HG03039 (cell line): ENCODE results near the gene RBBP9.
"Not testable (repeated sequence)": the region's sequence is repeated elsewhere in the genome, so short reads cannot be mapped to it uniquely, and the experiment has no call there.

ENCODE experiments used
- ATAC-seq: cut with Tn5 transposase; IDR thresholded peaks from one replicate; pipeline ENCODE4 v1.9.1; 2021; ENCODE audit warnings: mild to moderate bottlenecking, moderate library complexity; ENCODE audit not compliant: unreplicated experiment

RBBP9 gene

DNA sequence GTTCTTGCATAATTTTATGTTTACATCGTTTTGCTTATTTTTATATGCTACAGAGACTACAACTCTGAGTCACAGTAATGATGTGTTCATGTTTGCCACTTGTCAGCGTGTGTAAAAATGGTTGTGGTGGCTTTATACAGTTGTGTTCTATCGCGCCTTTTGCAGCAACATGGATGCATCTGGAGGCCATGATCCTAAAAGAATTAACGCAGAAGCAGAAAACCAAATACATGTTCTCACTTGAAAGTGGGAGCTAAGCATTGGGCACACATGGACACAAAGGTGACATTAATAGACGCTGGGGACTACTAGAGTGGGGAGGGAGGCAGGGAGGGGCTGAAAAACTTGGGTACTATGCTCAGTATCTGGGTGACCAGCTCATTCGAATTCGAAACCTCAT, 9.7 kb upstream of the RBBP9 start:
- no peak for ATAC-seq

DNA sequence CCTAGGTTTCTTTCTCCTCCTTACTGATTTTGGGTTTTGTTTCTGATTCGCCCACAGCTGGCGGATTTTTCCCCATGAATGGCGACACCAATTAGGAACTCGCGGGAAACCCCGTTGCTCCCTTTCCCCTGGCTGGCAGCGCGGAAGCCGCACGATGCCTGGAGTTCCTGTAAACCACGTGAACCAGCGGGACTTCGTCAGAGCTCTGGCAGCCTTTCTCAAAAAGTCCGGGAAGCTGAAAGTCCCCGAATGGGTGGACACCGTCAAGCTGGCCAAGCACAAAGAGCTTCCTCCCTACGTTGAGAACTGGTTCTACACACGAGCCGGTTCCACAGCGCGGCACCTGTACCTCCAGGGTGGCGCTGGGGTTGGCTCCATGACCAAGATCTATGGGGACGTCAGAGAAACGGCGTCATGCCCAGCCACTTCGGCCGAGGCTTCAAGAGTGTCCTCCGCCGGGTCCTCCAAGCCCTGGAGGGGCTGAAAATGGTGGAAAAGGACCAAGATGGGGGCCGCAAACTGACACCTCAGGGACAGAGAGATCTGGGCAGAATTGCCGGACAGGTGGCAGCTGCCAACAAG, 7.5 kb upstream of the RBBP9 start:
- ATAC-seq, result no peak

DNA sequence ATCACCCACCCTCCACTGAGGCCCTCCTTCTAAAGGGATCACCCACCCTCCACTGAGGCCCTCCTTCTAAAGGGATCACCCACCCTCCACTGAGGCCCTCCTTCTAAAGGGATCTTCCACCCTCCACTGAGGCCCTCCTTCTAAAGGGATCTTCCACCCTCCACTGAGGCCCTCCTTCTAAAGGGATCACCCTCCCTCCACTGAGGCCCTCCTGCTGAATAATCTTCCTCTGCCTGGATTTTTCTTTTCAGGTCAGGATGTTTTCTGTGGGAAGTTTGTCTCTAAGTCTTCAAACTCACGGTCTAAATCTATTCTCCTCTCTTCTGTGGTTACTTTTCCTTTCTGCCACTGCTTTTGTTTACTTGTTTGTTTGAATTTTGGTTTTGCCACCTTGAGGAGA, 4.6 kb upstream of the RBBP9 start:
- ATAC-seq, result not testable (repeated sequence)

DNA sequence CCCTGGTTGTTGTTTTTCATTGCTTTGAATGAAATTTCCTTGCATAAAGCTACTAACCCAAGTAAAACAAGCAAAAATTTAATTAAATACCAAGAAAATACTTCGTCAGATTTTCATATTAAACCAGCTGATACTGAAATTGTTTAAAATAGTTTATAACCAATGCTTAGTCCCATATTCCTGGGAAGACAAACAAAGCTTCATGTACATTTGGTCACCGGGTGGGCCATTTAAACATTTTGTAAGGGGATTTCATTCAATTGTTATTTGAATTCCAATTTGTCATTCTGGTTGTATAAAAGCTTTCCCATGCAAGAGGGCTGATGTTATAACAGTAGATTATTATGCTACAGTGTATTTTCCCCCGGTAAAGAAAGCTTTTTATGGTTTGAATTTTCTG, 578 bp upstream of the RBBP9 start:
- no peak for ATAC-seq

DNA sequence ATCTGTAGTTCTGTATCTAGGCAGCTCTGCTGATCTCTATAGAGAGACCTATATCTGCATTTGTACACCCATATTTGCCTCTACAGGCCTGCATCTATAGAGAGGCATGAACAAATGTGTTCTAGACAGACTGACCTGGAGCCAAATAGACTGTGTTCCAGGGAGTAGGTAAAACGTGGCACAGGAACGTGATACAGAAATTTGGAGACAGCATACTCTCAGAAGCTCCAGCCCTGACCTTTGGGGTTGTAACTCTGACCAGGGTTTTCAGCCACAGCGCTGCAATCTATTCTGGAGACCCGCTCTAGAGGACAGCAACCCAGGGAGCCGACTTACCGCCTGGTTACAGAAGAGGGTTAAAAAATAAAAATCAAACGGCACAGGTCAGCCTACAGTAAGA, 983 bp downstream of the RBBP9 start:
- no peak for ATAC-seq

DNA sequence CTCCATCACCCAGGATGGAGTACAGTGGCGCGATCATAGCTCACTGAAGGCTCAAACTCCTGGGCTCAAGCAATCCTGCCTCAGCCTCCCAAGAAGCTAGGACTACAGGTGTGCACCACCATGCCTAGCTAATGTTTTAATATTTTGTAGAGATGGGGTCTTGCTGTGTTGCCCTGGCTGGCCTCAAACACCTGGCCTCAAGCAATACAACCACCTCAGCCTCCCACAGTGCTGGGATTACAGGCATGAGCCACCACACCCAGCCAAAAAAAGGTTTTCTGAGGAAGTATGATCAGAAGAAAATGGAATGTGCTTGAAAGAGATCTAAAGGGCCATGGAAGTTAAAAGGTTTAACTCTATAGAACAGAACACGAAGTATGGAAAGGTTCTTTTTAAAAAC, 8.7 kb downstream of the RBBP9 start:
- no peak for ATAC-seq

DNA sequence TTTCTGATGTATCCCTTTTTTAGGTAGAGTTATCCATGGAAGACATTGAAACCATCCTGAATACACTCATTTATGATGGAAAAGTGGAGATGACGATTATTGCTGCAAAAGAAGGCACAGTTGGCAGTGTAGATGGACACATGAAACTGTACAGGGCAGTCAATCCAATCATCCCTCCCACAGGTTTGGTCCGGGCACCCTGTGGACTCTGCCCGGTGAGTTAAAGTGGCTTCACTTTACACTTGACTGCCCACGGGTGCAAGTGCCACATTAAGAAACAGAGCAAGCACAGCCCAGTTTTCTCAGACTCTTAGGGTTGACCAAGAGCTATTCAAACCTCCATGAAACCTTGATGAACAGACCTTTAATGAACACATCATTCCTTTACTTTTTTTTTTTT, 15.4 kb downstream of the RBBP9 start:
- ATAC-seq, result no peak

DNA sequence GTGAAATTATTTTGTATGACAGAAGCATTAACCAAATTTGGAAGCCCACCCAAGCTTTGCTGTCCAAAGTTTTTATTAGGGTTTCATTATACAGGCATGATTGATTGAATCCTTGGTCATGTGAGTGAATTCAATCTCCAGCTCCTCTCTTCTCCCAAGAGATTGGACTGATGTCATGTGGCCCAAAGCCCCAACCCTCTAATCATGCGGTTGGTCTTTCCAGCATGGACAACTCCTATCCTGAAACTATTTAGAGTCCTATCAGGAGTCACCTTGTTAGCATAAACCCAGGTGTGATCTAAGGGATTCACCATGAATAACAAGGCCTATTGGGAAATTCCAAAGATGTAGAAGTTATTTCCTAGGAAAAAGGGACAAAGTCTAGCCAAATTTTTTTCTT, 19.2 kb downstream of the RBBP9 start:
- no peak for ATAC-seq

DNA sequence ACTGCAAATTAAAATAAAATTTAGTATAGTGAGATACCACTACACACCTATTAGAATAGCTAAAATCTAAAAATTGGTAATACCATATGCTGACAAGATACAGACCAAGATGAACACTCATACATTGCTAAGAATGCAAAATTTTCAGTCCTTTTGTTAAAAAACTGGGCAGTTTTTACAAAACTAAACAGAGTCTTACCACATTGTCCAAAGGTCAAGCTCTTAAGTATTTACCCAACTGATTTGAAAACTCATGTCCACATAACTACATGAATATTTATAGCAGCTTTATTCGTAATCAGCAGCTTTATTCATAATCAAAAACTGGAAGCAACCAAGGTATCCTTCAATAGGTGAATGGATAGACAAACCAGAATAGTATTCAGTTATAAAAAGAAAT, 19.8 kb downstream of the RBBP9 start:
- no peak for ATAC-seq

DNA sequence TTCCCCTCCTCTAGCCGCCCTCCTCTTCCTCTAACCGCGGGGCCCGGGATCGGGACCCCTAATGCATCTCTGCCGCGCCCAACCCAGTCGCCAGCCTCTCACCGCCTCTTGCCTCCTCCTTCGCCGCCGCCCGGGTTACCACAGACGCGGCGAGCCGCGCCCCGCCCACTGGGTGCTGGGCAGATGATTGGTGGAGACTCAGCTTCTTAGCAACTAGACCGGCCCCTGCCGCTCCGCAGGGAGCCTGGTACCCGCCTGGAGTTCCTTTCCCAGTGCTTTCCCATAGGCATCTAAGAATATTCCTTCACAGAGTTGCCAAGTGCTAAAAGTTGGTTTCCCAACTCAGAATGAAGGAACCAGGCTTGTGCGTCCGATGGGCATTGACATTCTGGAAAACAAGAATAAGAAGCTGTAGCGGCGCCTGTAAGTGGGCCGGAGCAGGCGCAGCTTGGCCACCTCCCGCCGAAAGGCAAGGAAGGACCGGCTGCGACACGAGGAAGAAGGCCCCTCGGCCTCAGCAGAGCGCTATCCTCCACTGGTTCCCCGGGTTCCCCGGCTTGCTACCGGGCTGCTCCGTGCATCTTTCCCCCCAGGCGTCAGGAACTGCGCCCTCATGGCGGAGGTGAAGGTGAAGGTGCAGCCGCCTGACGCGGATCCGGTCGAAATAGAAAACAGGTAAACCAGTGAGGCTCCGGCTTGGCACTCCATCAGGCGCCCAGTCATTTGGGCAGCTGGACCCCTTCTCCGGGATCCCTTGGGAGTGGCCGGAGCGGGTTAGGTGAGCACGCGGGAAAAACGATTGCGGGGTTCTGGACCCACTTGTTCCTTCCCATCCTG, 29.9 kb downstream of the RBBP9 start, which contains the start of the genes DZANK1 and POLR3F:
Gene DZANK1 (minus strand): TSS at position 137 of the 837 bp plus-strand sequence. CDS start 1,672 bp downstream, outside the sequence.
Gene POLR3F (plus strand): TSS at position 497 of the 837 bp plus-strand sequence. CDS start 117 bp downstream, at position 614.
- peak; percentile 99 for ATAC-seq

DNA sequence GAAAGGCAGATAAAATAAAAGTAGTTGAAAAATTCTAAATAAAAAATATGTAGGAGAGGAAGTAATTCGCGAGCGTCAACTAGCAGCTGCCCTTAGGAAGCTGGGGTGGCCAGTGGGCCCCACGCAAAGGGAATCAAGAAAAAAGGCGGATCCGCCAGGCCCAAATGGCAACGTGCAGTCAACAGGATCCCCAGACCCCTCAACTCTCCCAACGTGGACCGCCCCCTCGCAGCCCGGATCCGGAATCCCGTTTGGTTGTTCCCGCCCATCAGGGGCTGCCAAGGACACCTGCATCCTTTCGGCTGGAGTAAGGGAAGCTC, 30.5 kb downstream of the RBBP9 start:
- ATAC-seq, result peak; percentile 28

DNA sequence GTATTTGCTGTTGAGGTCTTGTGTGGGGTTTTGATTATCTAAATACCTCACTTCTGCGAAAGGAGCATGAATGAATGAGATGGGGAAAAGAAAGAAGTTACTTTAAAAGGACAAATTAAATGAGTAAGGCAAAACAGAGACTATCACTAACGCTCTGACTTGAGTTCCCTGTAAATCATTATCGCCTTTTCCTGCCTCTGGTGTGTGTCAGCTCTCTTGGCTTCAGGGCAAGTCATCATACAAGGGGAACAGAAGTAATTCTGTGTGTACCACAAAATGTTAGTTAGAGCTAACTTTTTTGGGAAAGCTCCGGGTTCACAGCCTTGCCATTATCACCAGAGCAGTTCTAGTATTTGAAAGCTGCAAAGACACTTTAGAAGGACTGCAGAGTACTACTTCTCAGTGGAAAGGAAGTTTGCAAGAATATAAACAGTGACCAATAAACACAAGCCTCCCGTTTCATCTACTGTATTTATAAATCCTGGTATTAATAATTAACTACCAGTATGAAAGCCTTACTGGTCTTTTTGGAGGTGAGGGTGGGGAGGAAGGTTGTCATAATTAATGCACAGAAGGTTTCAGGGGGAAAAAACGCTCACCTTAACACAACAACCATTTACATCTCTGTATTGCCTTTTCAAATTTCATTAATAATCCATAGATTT, 31.4 kb downstream of the RBBP9 start:
- ATAC-seq, result no peak

DNA sequence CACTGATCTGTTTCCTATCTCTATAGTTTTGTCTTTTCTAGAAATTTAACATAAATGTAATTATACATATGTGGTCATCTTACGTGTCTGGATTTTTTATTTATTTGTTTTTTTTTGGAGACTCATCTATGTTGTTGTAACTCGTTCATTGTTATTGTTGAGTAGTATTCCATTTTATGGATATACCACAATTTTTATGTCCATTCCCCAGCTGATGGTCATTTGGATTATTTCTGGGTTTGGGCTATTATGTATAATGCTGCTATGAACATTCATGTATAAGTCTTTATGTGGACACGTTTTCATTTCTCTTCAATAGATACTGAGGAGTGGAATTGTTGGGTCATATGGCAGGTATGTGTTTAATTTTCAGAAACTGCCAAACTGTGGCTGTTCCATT, 40.4 kb downstream of the RBBP9 start:
- no peak for ATAC-seq

DNA sequence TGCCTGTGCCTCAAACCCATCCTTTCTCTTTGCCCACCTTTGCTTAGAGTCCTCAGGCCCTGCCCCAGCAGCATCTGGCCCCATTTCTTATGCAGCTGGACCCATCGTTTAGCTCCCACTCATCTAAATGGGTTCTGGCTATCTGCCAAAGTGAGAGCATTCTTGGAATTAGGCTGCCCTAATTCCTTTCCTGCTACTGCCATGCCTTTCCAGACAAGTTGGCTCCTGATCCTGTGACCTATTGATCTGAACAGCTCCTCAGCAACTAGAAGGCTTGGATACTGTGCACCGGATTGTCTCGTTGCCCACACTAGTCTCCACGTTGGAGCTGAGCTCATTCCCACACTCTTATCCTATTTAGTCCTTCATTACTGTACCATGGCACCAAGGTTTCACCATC, 53.1 kb downstream of the RBBP9 start:
- no peak for ATAC-seq

DNA sequence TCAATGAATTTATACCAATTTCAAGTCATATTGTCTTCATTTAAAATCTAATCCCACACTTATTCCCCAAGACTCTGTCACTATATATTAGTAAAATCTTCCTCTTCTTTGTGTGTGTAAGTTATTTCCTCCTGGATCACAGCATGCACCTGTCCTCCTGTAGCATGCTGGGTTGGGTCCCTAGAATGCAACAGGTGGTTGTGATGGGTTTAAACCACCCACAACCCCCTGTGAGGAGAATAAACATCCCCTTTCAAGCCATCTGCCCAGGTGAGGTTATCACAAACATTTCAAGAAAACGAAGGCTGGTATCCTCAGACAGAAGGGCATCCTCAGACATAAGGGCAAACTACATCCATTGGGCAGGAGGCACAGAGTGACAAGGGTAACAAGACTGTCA, 56.6 kb downstream of the RBBP9 start:
- no peak for ATAC-seq

DNA sequence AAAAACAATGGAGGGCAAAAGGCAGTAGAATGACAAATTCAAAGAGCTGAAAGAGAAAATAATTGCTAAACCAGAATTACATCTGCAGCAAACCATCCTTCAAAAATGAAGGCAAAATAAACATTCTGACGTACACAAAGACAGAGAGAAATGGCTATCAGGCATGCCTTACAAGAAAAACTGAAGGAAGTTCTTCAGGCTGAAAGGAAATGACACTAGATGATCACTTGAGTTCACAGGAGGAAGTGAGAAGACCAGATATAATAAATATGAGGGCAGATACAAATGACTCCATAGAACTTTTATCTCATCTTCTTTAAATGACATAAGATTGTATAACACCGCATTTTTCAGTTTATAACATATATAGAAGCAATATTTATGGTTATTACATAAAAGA, 60.2 kb downstream of the RBBP9 start:
- ATAC-seq, result no peak
